Central memory CD8-positive, alpha-beta T cell (primary cell): ENCODE measurements around the gene NUP54.

ENCODE experiments used
- ATAC-seq: fragments of 150-1000 bp; cut with Tn5 transposase; replicated peaks from 2 replicates; pipeline ENCODE4 v1.10.0; 2022; ENCODE audit warnings: mild to moderate bottlenecking, moderate FRiP score, moderate number of reproducible peaks; ENCODE audit not compliant: poor library complexity, severe bottlenecking; ENCODE audit errors: extremely low read depth
- DNase-seq, 2 donors: peaks; one replicate each; pipeline ENCODE4 v3.0.0; 2021; ENCODE audit warnings: low spot score in 2 of 2
- H3K27ac Mint-ChIP-seq: one replicate; pipeline ENCODE4 v1.8.0; 2022; ENCODE audit warnings: low read depth, mild to moderate bottlenecking, moderate library complexity, mixed read lengths
- H3K27me3 Mint-ChIP-seq: one replicate; pipeline ENCODE4 v1.8.0; 2022; ENCODE audit warnings: mixed read lengths
- H3K36me3 Mint-ChIP-seq: one replicate; pipeline ENCODE4 v1.8.0; 2022; ENCODE audit warnings: mild to moderate bottlenecking, moderate library complexity, mixed read lengths; ENCODE audit not compliant: insufficient read depth
- H3K4me1 Mint-ChIP-seq: one replicate; pipeline ENCODE4 v1.8.0; 2022; ENCODE audit warnings: mixed read lengths
- H3K4me3 Mint-ChIP-seq: one replicate; pipeline ENCODE4 v1.8.0; 2022; ENCODE audit warnings: mild to moderate bottlenecking, moderate library complexity, mixed read lengths
- H3K9me3 Mint-ChIP-seq: one replicate; pipeline ENCODE4 v1.8.0; 2022; ENCODE audit warnings: mixed read lengths

Gene NUP54

GRCh38 chr4:76148142-76148865 is at the start of gene NUP54:
Gene NUP54 (minus strand): TSS chr4:76148397. CDS start chr4:76148374, 23 bp downstream.
- Mint-ChIP-seq H3K4me1 (peaks cover 28% of the 10 kb centered on the region), H3K9me3 (no peaks in the 10 kb centered on the region), H3K36me3 (peaks cover 10% of the 10 kb centered on the region), H3K4me3 (peak within 1 kb of the TSS; percentile 93), H3K27ac (peak within 1 kb of the TSS; percentile 95), H3K27me3 (no peaks in the 10 kb centered on the region)
- ATAC-seq (peak; percentile 99), DNase-seq (peak; percentile 93 to 95)

GRCh38 chr4:76197031-76197743 is 49.0 kb upstream of the NUP54 start:
- Mint-ChIP-seq H3K27ac (no peak overlapping the region), H3K4me1 (peaks cover 24% of the 10 kb centered on the region), H3K27me3 (no peaks in the 10 kb centered on the region), H3K36me3 (peaks cover 11% of the 10 kb centered on the region), H3K9me3 (no peaks in the 10 kb centered on the region), H3K4me3 (no peak overlapping the region)
- ATAC-seq (no peak), DNase-seq (no peak)

GRCh38 chr4:76196376-76196775 is 48.2 kb upstream of the NUP54 start:
- no peak overlapping the region for H3K27ac Mint-ChIP-seq
- H3K4me1 Mint-ChIP-seq, result peaks cover 28% of the 10 kb centered on the region
- no peak overlapping the region for H3K4me3 Mint-ChIP-seq
- H3K9me3 Mint-ChIP-seq, result no peaks in the 10 kb centered on the region
- H3K27me3 Mint-ChIP-seq, result no peaks in the 10 kb centered on the region
- no peak for DNase-seq
- no peak for ATAC-seq
- H3K36me3 Mint-ChIP-seq, result peaks cover 11% of the 10 kb centered on the region

- no peak for DNase-seq
Measured at GRCh38 chr4:76195326-76195725, 47.1 kb upstream of the NUP54 start.

DNA sequence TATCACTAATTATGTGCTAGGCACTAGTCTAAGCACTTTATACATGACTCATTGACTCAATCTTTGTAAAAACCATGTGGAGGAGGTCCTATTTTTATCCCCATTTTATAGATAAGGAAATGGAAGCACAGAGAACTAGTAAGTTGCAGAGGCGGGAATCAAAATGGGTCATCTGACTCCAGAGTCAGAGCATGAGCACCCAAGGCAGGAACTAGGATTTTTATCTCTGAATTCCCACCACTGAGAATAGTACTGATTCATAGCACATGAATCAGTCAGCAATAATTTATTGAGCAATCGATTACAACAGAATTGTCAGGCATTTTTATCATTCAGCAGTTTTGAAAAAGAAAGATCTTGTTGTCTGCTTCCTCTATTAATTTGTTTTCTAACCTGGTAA is 46.1 kb upstream of the NUP54 start:
- ATAC-seq, result no peak
- peaks cover 16% of the 10 kb centered on the region for H3K4me1 Mint-ChIP-seq

More at GRCh38 chr4:76195326-76195725, 47.1 kb upstream of the NUP54 start:
- no peak overlapping the region for H3K27ac Mint-ChIP-seq
- H3K4me1 Mint-ChIP-seq, result peaks cover 22% of the 10 kb centered on the region
- no peaks in the 10 kb centered on the region for H3K27me3 Mint-ChIP-seq
- H3K36me3 Mint-ChIP-seq, result peaks cover 11% of the 10 kb centered on the region
- no peak overlapping the region for H3K4me3 Mint-ChIP-seq
- no peaks in the 10 kb centered on the region for H3K9me3 Mint-ChIP-seq
- no peak for ATAC-seq

DNA sequence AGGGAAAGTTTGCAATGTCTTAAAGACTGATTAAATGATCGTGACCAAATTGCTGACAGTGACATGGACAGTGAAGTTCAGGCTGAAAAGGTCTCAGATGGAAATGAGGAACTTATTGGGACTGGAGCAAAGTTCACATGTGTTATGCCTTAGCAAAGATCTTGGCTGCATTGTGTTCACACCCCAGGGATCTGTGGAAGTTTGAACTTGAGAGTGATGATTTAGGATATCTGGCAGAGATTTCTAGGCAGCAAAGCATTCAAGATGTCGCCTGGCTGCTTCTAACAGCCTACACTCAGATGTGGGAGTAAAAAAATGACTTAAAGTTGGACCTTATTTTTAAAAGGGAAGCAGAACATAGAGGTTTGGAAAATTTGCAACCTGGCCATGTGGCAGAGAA is 44.0 kb upstream of the NUP54 start:
- Mint-ChIP-seq H3K4me1 (peaks cover 8% of the 10 kb centered on the region), H3K36me3 (peaks cover 12% of the 10 kb centered on the region), H3K27ac (no peak overlapping the region), H3K4me3 (no peak overlapping the region), H3K27me3 (no peaks in the 10 kb centered on the region), H3K9me3 (no peaks in the 10 kb centered on the region)
- no peak for DNase-seq
- no peak for ATAC-seq

More for the DNA sequence above, 46.1 kb upstream of the NUP54 start:
- no peak overlapping the region for H3K4me3 Mint-ChIP-seq
- no peaks in the 10 kb centered on the region for H3K27me3 Mint-ChIP-seq
- DNase-seq, result no peak
- H3K27ac Mint-ChIP-seq, result no peak overlapping the region
- peaks cover 11% of the 10 kb centered on the region for H3K36me3 Mint-ChIP-seq
- H3K9me3 Mint-ChIP-seq, result no peaks in the 10 kb centered on the region

DNA sequence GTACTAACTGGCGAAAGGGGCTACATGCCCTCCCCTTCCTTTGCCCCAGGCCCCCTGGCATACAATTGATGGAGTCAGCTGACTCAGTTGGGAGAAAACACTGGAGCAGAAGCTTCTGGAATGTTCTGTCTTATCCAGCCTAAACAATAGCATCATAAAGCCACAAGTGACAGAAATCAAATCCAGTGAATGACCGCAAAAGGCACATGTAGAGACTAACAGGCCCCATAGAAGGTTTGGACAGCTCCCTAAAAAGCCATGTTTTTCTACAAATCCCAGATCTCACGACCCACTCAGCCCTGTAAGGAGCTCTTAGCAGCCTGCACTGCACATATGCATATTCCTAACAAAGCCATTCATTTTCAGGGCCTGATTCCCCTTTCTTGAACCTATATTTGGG is 40.4 kb upstream of the NUP54 start:
- peaks cover 8% of the 10 kb centered on the region for H3K36me3 Mint-ChIP-seq

GRCh38 chr4:76188149-76188548 is 40.0 kb upstream of the NUP54 start:
- H3K27me3 Mint-ChIP-seq, result no peaks in the 10 kb centered on the region
- H3K27ac Mint-ChIP-seq, result no peak overlapping the region
- peaks cover 7% of the 10 kb centered on the region for H3K36me3 Mint-ChIP-seq
- ATAC-seq (no peak), DNase-seq (no peak)
- no peaks in the 10 kb centered on the region for H3K9me3 Mint-ChIP-seq
- peaks cover 12% of the 10 kb centered on the region for H3K4me1 Mint-ChIP-seq
- no peak overlapping the region for H3K4me3 Mint-ChIP-seq

More for the DNA sequence above, 40.4 kb upstream of the NUP54 start:
- H3K27ac Mint-ChIP-seq, result no peak overlapping the region
- H3K27me3 Mint-ChIP-seq, result no peaks in the 10 kb centered on the region
- no peak for DNase-seq
- peaks cover 12% of the 10 kb centered on the region for H3K4me1 Mint-ChIP-seq
- no peak overlapping the region for H3K4me3 Mint-ChIP-seq
- H3K9me3 Mint-ChIP-seq, result no peaks in the 10 kb centered on the region
- no peak for ATAC-seq

DNA sequence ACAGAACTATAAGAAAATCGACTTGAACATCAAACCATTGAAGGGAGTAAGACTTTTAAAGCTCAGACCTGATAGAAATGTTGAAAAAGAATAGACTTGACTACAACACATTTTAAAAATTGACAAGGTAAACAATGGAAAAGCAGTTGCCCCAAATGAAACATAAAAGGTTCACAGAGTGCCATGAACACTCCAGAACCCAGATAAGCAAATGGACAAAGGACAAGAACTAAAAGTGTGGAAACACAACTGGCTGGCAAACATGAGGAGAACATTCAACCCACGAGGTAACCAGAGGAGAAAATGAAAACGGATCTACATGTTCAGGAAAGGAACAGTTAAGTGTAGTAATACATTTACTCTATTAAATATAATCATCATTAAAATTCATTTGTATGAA is 39.0 kb upstream of the NUP54 start:
- no peak overlapping the region for H3K4me3 Mint-ChIP-seq
- DNase-seq (no peak), ATAC-seq (no peak)
- no peak overlapping the region for H3K27ac Mint-ChIP-seq
- H3K27me3 Mint-ChIP-seq, result no peaks in the 10 kb centered on the region
- peaks cover 5% of the 10 kb centered on the region for H3K36me3 Mint-ChIP-seq
- no peaks in the 10 kb centered on the region for H3K9me3 Mint-ChIP-seq
- H3K4me1 Mint-ChIP-seq, result peaks cover 12% of the 10 kb centered on the region

DNA sequence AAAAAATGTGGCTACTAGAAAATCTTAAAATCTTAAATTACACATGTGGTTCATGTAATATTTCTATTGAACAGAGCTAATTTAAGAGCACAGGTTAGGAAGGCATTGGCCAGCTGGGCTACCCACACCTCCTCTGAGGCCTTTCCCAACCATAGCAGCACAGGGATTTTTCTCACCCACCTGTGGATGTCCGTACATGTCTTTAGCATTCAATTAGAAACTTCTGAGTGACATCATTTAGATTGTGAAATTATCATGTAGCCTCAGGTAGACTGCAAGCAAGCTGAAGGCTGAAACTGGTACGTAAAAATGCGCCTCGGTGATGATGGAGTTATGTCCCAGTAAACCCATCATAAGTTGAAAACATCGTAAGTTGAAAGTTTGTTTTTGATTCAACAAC is 34.3 kb upstream of the NUP54 start:
- Mint-ChIP-seq H3K36me3 (peaks cover 9% of the 10 kb centered on the region), H3K27ac (no peak overlapping the region), H3K4me3 (no peak overlapping the region), H3K9me3 (no peaks in the 10 kb centered on the region), H3K4me1 (peaks cover 7% of the 10 kb centered on the region), H3K27me3 (no peaks in the 10 kb centered on the region)
- ATAC-seq (no peak), DNase-seq (no peak)

- Mint-ChIP-seq H3K4me3 (no peak overlapping the region), H3K27ac (no peak overlapping the region), H3K27me3 (no peaks in the 10 kb centered on the region), H3K36me3 (peaks cover 15% of the 10 kb centered on the region), H3K9me3 (no peaks in the 10 kb centered on the region), H3K4me1 (peaks cover 9% of the 10 kb centered on the region)
- DNase-seq (peak; percentile 65 to 74), ATAC-seq (peak; percentile 64)
Measured at GRCh38 chr4:76179398-76180318, 31.5 kb upstream of the NUP54 start.

GRCh38 chr4:76178296-76178695 is 30.1 kb upstream of the NUP54 start:
- ATAC-seq (no peak), DNase-seq (no peak)
- peaks cover 9% of the 10 kb centered on the region for H3K4me1 Mint-ChIP-seq
- H3K27me3 Mint-ChIP-seq, result no peaks in the 10 kb centered on the region
- H3K4me3 Mint-ChIP-seq, result no peak overlapping the region
- no peak overlapping the region for H3K27ac Mint-ChIP-seq
- no peaks in the 10 kb centered on the region for H3K9me3 Mint-ChIP-seq
- H3K36me3 Mint-ChIP-seq, result peaks cover 18% of the 10 kb centered on the region
